Upper lobe of left lung (tissue), 4 donors: ENCODE results near the gene CRYGC.
"Not testable (repeated sequence)": the region's sequence is repeated elsewhere in the genome, so short reads cannot be mapped to it uniquely, and the experiment has no call there.

Experiments used
- CTCF ChIP-seq, 6 experiments: fragments of 450-650 bp in 4 of 6; fragments of 200-600 bp in 2 of 6; sonication (generic) in 2 of 6; IDR thresholded peaks; one replicate each; pipeline ENCODE4 v1.5.1; 2016 to 2019; ENCODE audit warnings: antibody characterized with exemption in 6 of 6
- POLR2A ChIP-seq, 4 donors: fragments of 450-650 bp; IDR thresholded peaks; one replicate each; pipeline ENCODE4 v1.5.1; 2016 to 2017; ENCODE audit warnings: antibody characterized with exemption in 4 of 4, mild to moderate bottlenecking in 2 of 4

DNA sequence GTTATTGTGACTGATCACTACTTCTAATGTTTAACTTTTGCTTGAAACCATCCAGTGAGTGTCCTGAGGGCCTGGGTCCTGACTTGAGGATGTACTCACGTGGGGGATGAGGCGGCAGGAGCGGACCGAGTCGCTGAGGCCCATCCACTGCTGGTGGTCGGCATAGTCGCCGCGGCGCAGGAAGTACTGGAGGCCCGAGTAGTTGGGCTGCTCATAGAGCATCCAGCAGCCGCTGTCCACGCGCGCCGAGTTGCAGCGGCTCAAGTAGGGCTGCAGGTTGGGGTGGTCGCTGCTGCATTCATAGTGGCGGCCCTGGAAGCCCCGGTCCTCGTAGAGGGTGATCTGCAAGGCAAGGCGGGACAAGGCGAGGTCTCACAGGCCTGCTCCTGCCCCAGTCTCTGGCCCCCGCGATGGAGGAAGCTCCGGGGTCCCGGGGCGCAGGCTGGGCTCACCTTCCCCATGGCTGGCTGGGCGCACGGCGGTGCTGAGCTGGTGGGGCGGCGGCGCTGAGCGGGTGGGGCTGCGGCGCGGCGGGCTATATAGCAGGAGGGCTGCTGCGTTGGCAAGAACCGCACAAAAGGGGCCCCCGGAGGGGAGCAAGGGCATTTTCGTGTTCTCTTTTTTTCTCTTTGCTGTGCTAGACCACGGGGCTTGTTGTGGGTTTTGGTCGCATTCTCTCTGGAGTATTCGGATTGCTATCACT, 5.5 kb downstream of the CRYGC start, which contains the start of gene CRYGD:
- not testable (repeated sequence) for TF ChIP-seq CTCF, POLR2A (IDR thresholded peaks at IDR 0.05)
